Adipocyte (in vitro differentiated cells): ENCODE data around the gene TPP1.
A peak's percentile ranks its signal among the peaks of the same experiment; 100 is the strongest.

Experiments used
- DNase-seq: peaks from one replicate; pipeline ENCODE4 v3.0.0-alpha.2; 2015; ENCODE audit warnings: low read depth
- H3K27me3 ChIP-seq: replicated peaks from 2 replicates; pipeline ENCODE4 v1.7.0; 2013; ENCODE audit warnings: mild to moderate bottlenecking, low read length, moderate library complexity; ENCODE audit not compliant: control insufficient read depth, insufficient read depth
- H3K36me3 ChIP-seq: 2 replicates; pipeline ENCODE4 v1.7.0; 2013; ENCODE audit warnings: low read length, mild to moderate bottlenecking, moderate library complexity; ENCODE audit not compliant: control insufficient read depth, insufficient read depth, severe bottlenecking
- H3K4me1 ChIP-seq: 2 replicates; pipeline ENCODE4 v1.7.0; 2013; ENCODE audit warnings: mild to moderate bottlenecking, low read length, moderate library complexity; ENCODE audit not compliant: control insufficient read depth, insufficient read depth
- H3K4me3 ChIP-seq: 2 replicates; pipeline ENCODE4 v1.7.0; 2013; ENCODE audit warnings: mild to moderate bottlenecking, low read length, moderate library complexity
- H3K9ac ChIP-seq: 2 replicates; pipeline ENCODE4 v1.7.0; 2013; ENCODE audit warnings: mild to moderate bottlenecking, low read length, moderate library complexity
- H3K9me3 ChIP-seq: 2 replicates; pipeline ENCODE4 v1.7.0; 2013; ENCODE audit warnings: mild to moderate bottlenecking, low read length, moderate library complexity; ENCODE audit not compliant: control insufficient read depth

Gene TPP1

DNA sequence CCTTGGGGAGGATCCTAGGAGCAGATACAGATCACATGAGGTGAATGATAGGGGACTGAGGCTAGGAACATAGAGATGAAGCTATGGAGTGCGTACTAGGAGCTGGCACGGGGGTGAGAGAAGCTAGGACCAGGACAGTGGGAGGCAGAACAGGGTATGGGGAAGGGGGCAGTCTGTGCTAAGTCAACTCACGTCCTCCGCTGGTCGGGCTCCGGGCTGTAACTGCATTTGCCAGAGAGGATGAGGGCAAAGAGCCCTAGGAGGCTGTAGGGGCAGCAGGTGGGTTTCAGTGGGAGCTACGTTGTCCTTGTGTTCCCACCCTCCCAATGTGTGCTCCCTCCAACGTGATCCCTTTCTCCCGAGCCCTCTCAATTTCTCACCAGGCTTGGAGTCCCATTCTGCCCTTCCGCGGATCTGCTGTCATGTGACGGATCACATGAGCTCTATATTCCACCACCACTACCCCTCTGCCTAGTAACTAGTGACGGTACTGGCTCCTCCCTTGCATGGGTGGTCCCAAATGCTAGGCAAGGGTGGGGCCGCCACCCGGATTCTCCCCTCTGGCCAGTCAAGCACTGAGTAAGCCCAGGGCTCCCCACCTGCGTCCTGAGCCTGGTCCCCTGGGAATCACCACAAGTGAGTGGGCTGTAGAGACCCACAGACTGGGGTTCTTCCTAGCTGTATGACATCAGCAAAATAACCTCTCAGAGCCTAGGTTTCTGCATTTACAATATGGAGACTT lies at the start of gene TPP1:
TSS of gene TPP1 (minus strand) at position 419 of the 742 bp plus-strand sequence. CDS start at position 397, 22 bp downstream.
- Histone ChIP-seq H3K36me3 (peaks cover 18% of the 10 kb centered on the region), H3K9me3 (no peaks in the 10 kb centered on the region)

DNA sequence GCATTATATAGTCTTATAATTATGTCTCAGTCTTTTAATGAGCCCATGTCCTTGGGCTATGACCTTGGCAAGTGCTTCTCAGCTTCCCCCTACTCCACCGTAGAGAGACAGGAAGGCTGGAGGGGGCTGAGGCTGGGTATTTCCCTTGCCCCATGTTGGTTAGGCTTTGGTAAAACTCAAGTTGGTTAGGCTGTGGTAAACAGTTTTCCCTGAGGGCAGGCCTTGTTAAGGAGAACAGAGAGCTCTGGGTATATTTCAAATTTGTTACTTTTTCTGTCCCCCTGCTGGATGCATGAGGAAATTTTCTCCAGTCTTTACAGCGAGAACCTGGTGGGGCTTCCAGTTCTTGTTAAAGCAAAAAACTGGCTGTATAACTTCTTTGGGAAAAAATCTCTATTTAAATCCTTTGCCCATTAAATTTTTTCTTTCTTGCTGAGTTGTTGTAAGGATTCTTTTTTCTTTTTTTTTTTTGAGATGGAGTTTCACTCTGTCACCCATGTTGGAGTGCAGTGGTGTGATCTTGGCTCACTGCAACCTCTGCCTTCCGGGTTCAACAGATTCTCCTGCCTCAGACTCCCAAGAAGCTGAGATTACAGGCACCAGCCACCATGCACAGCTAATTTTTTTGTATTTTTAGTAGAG lies 48.6 kb upstream of the TPP1 start:
- no peaks in the 10 kb centered on the region for H3K4me1 ChIP-seq
- DNase-seq, result peak; percentile 65
- no peaks in the 10 kb centered on the region for H3K27me3 ChIP-seq
- no peaks in the 10 kb centered on the region for H3K36me3 ChIP-seq
- H3K4me3 ChIP-seq, result no peak overlapping the region
- no peaks in the 10 kb centered on the region for H3K9me3 ChIP-seq
- no peak overlapping the region for H3K9ac ChIP-seq

More for the DNA sequence above, at the start of gene TPP1:
- peak within 1 kb of the TSS; percentile 88 for H3K9ac ChIP-seq
- H3K4me3 ChIP-seq, result peak within 1 kb of the TSS; percentile 90
- peaks cover 15% of the 10 kb centered on the region for H3K4me1 ChIP-seq
- peaks cover 3% of the 10 kb centered on the region for H3K27me3 ChIP-seq
- peak; percentile 98 for DNase-seq

DNA sequence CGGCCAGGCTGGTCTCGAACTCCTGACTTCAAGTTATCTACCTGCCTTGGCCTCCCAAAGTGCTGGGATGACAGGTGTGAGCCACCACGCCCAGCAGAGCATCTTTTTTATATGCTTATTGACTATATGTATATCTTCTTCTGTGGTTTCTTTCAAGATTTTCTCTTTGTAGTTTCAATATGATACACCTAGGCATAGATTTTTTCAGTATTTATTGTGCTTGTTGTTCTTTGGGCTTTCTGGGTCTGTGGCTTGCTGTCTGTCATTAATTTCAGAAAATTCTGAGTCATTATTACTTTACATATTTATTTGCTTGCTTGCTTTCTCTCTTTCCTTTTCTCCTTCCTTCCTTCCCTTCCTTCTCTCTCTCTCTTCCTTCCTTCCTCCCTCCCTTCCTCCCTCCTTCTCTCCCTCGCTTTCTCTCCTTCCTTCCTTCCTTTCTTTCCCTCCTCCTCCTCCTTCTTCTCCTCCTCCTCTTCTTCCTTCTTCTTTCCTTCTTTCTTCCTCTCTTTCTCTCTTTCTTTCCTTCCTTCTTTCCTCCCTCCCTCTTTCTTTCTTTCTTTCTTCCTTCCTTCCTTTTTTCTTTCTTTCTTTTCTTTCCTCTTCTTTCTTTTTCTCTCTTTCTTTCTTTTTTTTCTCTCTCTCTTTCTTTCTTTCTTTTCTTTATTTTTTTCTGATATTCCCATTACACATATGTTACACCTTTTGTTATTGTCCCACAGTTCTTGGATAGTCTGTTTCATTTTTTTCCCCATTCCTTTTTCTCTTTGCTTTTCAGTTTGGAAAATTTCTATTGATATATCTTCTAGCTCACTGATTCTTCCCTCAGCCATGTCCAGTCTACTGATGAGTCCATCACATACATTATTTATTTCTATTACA lies 47.3 kb upstream of the TPP1 start:
- Histone ChIP-seq H3K4me3 (no peak overlapping the region), H3K4me1 (no peaks in the 10 kb centered on the region), H3K36me3 (no peaks in the 10 kb centered on the region), H3K27me3 (no peaks in the 10 kb centered on the region), H3K9me3 (no peaks in the 10 kb centered on the region), H3K9ac (no peak overlapping the region)
- DNase-seq, result no peak

DNA sequence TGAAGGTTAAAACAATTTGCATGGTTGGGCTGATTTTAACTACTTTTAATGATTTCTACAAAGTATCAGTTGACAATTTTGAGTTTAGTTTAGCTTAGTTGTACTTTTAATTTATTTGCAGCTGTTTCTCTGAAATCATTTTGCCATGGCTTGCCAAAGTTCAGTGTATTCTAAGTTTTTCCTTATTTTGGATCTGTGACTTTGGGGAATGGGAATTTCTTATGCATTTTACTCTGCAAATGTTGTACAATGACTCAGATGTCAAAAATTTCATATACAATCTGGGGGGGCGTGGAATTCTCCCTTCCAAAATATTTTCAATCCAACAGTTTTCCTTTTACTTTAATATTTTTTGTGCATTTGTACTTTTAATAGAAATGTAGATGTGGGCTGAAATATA lies 45.3 kb upstream of the TPP1 start:
- Histone ChIP-seq H3K27me3 (no peaks in the 10 kb centered on the region), H3K9ac (no peak overlapping the region), H3K4me1 (no peaks in the 10 kb centered on the region), H3K4me3 (no peak overlapping the region), H3K9me3 (no peaks in the 10 kb centered on the region), H3K36me3 (no peaks in the 10 kb centered on the region)
- DNase-seq, result peak; percentile 23

DNA sequence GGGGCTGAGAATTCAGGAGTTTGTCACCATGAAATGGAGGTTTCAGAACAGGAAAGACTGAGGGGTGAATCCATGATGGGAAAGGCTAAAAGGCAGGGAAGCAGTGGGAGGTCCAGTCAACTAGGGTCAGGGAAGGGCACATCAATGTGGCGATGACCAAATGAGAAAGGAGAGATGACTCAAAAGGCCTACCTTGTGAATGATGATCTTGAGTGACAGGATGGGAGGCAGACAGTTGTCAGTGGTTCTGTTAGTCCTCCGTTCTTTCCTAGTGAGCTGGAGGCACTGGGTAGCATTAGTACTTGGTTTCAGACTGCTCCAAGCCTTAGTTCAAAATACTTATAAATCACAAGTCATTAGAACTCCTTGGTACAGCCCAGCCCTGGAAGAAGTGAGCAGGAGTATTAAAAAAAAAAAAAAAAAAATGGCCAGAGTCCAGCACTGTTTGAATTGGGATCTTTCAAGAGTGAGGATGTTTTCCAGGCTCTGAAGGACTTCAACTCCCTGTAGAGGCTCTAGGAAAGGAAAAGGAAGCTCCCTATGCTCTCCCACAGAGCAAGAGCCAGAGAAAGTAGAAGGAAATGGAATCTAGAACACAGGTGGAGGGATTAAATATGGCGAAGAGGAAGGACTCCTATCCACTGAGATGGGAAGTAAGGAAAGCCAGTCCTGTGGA lies 44.7 kb upstream of the TPP1 start:
- no peaks in the 10 kb centered on the region for H3K36me3 ChIP-seq
- no peak overlapping the region for H3K4me3 ChIP-seq
- no peaks in the 10 kb centered on the region for H3K4me1 ChIP-seq
- H3K9ac ChIP-seq, result no peak overlapping the region
- no peaks in the 10 kb centered on the region for H3K9me3 ChIP-seq
- H3K27me3 ChIP-seq, result no peaks in the 10 kb centered on the region
- no peak for DNase-seq

DNA sequence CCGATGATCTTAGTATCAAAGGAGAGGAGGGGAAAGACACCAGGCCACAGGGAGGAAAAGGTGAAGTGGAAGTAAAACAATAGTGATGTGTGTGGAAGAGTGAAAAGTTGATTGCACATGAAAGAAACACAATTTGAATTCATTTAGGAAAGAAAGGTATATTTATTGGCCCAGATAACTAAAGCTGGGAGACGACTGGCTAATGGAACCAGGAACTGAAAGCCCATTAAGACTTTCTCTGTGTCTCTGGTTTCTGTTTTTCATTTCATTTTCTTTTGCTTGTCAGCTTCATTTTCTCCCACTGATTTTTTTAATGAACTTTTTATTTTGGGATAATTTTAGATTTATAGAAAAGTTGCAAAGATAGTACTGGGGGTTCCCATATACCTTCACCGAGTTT lies 41.5 kb upstream of the TPP1 start:
- no peaks in the 10 kb centered on the region for H3K4me1 ChIP-seq
- no peak overlapping the region for H3K4me3 ChIP-seq
- H3K27me3 ChIP-seq, result no peaks in the 10 kb centered on the region
- H3K9ac ChIP-seq, result no peak overlapping the region
- H3K36me3 ChIP-seq, result no peaks in the 10 kb centered on the region
- H3K9me3 ChIP-seq, result no peaks in the 10 kb centered on the region
- no peak for DNase-seq

DNA sequence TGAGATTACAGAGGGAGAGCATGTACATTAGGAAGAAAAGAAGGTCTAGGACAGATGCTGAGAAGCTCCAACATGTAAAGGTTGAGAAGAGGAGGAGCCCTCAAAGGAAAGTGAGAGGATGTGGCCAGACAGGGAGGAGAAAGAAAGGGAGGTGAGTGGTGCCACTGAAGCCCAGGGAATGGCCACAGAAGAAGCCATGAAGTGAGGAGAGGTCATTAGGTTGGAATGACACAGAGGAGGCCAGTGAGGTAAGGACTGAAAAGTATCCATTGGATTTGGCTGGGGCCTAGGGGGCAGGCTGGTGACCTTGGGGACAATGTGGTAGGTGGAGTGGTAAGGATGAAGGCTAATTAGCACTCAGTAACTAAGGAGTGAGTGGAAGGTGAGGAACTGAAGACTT lies 39.4 kb upstream of the TPP1 start:
- DNase-seq, result no peak
- no peak overlapping the region for H3K9ac ChIP-seq
- H3K9me3 ChIP-seq, result no peaks in the 10 kb centered on the region
- H3K27me3 ChIP-seq, result peaks cover 15% of the 10 kb centered on the region
- no peak overlapping the region for H3K4me3 ChIP-seq
- H3K4me1 ChIP-seq, result no peaks in the 10 kb centered on the region
- H3K36me3 ChIP-seq, result no peaks in the 10 kb centered on the region

DNA sequence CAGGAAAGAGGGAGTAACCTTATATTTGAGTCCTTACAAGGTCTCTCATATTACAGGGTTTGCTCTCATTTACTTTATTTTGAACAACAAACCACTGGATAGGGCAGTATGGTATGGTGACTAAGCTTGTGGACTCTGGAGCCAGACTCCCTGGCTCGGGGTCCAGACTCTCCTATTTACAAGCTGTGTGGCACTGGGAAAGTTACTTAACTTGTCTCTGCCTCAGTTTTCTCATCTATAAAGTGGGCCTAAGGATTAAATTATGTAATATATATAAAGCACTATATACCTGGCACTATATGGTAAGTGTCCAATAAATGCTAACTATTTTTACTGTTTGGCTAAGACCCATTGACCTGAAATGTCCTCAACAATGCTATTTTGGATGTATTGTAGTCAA lies 38.1 kb upstream of the TPP1 start:
- no peaks in the 10 kb centered on the region for H3K4me1 ChIP-seq
- no peaks in the 10 kb centered on the region for H3K9me3 ChIP-seq
- H3K27me3 ChIP-seq, result peaks cover 17% of the 10 kb centered on the region
- H3K36me3 ChIP-seq, result no peaks in the 10 kb centered on the region
- no peak overlapping the region for H3K4me3 ChIP-seq
- no peak overlapping the region for H3K9ac ChIP-seq
- DNase-seq, result peak; percentile 38

DNA sequence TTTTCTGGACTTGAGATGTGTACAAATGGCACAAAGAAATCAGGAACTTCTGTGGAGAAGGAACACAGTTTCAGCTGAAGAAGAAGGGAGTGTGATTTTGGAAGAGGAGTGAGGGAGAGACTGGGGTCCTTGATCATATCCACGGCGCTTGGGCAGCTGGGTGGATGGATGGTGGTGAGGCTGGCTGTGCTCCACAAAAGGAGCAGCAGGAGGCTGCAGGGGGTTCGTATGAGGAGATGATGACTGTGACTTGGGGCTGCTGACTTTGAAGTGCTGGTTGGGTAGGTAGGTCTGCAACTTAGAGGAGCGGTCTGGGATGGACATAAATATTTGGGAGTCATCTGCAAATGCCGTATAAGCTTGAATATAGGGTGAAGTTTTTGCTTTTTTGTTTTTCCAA lies 37.7 kb upstream of the TPP1 start:
- Histone ChIP-seq H3K36me3 (no peaks in the 10 kb centered on the region), H3K4me3 (no peak overlapping the region), H3K27me3 (peaks cover 21% of the 10 kb centered on the region), H3K4me1 (no peaks in the 10 kb centered on the region), H3K9me3 (no peaks in the 10 kb centered on the region), H3K9ac (no peak overlapping the region)
- peak; percentile 32 for DNase-seq

DNA sequence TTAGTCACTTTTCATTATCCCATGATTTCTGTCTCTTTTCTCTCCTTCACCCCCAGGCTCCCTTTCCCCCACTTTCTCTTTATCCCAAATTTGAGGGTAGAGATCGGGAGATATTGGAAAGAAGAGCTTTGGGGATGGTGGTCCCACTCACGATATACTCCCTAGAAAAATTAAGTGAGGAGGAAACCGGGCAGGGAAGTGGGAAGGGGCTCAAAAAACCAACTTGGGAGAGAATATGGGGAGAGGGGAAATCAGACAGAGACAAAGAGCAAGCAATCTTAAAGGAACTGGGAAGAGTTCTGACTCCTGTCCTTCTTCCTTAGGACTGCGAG lies 37.3 kb upstream of the TPP1 start:
- H3K9ac ChIP-seq, result no peak overlapping the region
- no peak for DNase-seq
- H3K36me3 ChIP-seq, result no peaks in the 10 kb centered on the region
- no peak overlapping the region for H3K4me3 ChIP-seq
- H3K9me3 ChIP-seq, result no peaks in the 10 kb centered on the region
- peaks cover 25% of the 10 kb centered on the region for H3K27me3 ChIP-seq
- H3K4me1 ChIP-seq, result no peaks in the 10 kb centered on the region
